Adrenal gland (tissue), 5 donors: Measurements from ENCODE around the gene RAX2.

Source experiments
- CTCF ChIP-seq, 6 experiments: fragments of 450-650 bp in 4 of 6; fragments of 200-600 bp in 2 of 6; sonication (generic) in 1 of 6; IDR thresholded peaks; 1 replicate in 5 of 6; 2 replicates in 1 of 6; pipeline versions ENCODE4 v1.5.1 to v1.8.0; 2016 to 2021; ENCODE audit warnings: antibody characterized with exemption in 6 of 6, mild to moderate bottlenecking in 2 of 6, moderate library complexity in 1 of 6
- POLR2A ChIP-seq, 2 donors: fragments of 450-650 bp; IDR thresholded peaks; one replicate each; pipeline ENCODE4 v1.6.1; 2017; ENCODE audit warnings: antibody characterized with exemption in 2 of 2, mild to moderate bottlenecking in 2 of 2, moderate library complexity in 1 of 2
- donor health status: DM: no; HTN: no; CAD: no.

DNA sequence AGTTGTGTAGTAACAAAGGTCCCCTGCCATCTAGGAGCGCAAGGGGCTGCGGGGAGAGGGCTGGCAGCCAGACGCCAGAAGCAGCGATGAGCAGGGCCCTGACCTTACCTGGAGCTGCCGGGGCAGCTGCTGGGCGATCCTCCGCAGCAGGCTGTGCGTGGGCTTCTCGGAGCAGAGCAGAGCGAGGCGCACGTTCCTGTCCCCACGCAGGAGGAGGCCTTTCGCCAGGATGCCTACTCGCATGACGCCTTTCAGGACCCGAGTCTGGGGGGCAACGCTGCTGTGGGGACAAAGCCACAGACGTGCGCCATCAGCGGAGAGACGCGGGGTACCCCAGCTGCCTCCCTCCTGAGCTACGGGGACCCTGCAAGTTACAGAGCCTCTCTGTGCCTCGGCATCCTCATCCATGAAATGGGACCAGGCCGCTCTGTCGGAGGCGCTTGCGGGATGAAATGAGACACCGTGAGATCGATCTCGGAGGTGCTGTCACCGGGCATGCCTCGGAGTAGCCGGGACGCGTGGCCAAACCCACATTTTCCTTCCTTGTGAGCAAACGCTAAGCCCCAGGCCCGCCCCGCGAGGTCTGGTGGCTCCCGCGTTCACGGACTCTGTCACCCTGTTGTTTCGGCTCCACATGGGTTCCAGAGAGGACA, 44.7 kb upstream of the RAX2 start:
- TF ChIP-seq CTCF (IDR thresholded peaks at IDR 0.05): no peak
- TF ChIP-seq POLR2A (IDR thresholded peaks at IDR 0.05): no peak
